Prostate gland (tissue), 2 donors: Measurements from ENCODE around the gene ASIC4.

Experiments used
- CTCF ChIP-seq, 4 experiments: fragments of 200-600 bp in 2 of 4; fragments of 450-650 bp in 2 of 4; sonication (generic) in 2 of 4; IDR thresholded peaks; 1 replicate in 3 of 4; 2 replicates in 1 of 4; pipeline ENCODE4 v1.5.1; 2016 to 2019; ENCODE audit warnings: antibody characterized with exemption in 4 of 4, mild to moderate bottlenecking in 2 of 4, moderate library complexity in 2 of 4
- POLR2A ChIP-seq: fragments of 450-650 bp; IDR thresholded peaks from one replicate; pipeline ENCODE4 v1.6.1; 2016; ENCODE audit warnings: antibody characterized with exemption, mild to moderate bottlenecking
- POLR2AphosphoS5 ChIP-seq: sonication (generic); formaldehyde crosslinking; IDR thresholded peaks from one replicate; pipeline ENCODE4 v1.6.1; 2017; ENCODE audit warnings: antibody characterized with exemption

GRCh38 chr2:219469186-219469724 lies 45.0 kb upstream of the ASIC4 start:
- no peak for TF ChIP-seq CTCF (IDR thresholded peaks at IDR 0.05)
- TF ChIP-seq POLR2AphosphoS5, result no peak
- TF ChIP-seq POLR2A, result no peak
